Activated T-helper 17 cell treated with anti-CD3 and anti-CD28 coated beads, Interleukin-2, amount 50 U/mL, for 72 hours (primary cell): ENCODE results near the gene SRF. TPM values are rescaled to one million over a fixed set of nuclear protein-coding genes. Genes with fewer than 3 reads are reported as not detected.

Source experiments
- ATAC-seq: fragments of 150-1000 bp; cut with Tn5 transposase; replicated peaks from 2 replicates; pipeline ENCODE4 v1.10.0; 2021; ENCODE audit warnings: mild to moderate bottlenecking, moderate library complexity
- H3K27ac Mint-ChIP-seq: one replicate; pipeline ENCODE4 v1.8.0; 2022; ENCODE audit warnings: mixed read lengths
- H3K27me3 Mint-ChIP-seq: one replicate; pipeline ENCODE4 v1.8.0; 2022; ENCODE audit warnings: mixed read lengths
- H3K36me3 Mint-ChIP-seq: one replicate; pipeline ENCODE4 v1.8.0; 2022; ENCODE audit warnings: low read depth, mild to moderate bottlenecking, mixed read lengths
- H3K4me1 Mint-ChIP-seq: one replicate; pipeline ENCODE4 v1.8.0; 2022; ENCODE audit warnings: mixed read lengths
- H3K4me3 Mint-ChIP-seq: one replicate; pipeline ENCODE4 v1.8.0; 2022; ENCODE audit warnings: mild to moderate bottlenecking, mixed read lengths
- H3K9me3 Mint-ChIP-seq: one replicate; pipeline ENCODE4 v1.8.0; 2022; ENCODE audit warnings: mixed read lengths
- total RNA-seq, 2 donors: library from RNA; stranded (reverse); gene quantifications; one replicate each; pipeline ENCODE4 v1.2.3, GENCODE V29; 2022

Gene SRF
- total RNA-seq, 2 donors from 2014 or later = 36.2 to 63.4 TPM

GRCh38 chr6:43226192-43226851 is 55.3 kb downstream of the SRF start:
- ATAC-seq = no peak
- H3K27me3 Mint-ChIP-seq = no peaks in the 10 kb centered on the region
- H3K27ac Mint-ChIP-seq = peak overlapping the region; percentile 95
- H3K4me3 Mint-ChIP-seq = peak overlapping the region; percentile 89
- peaks cover 35% of the 10 kb centered on the region for H3K36me3 Mint-ChIP-seq
- H3K9me3 Mint-ChIP-seq = no peaks in the 10 kb centered on the region
- H3K4me1 Mint-ChIP-seq = peaks cover 22% of the 10 kb centered on the region

- Mint-ChIP-seq H3K36me3 (peaks cover 13% of the 10 kb centered on the region), H3K4me1 (peaks cover 14% of the 10 kb centered on the region), H3K9me3 (no peaks in the 10 kb centered on the region), H3K4me3 (peak within 1 kb of the TSS; percentile 95), H3K27me3 (no peaks in the 10 kb centered on the region), H3K27ac (peak within 1 kb of the TSS; percentile 93)
- peak; percentile 89 for ATAC-seq
Measured at GRCh38 chr6:43228951-43229802, 58.1 kb downstream of the SRF start, which contains the start of gene DNPH1. TSS of gene DNPH1 (minus strand) at chr6:43229481. CDS start at chr6:43229456, 25 bp downstream.

- peak; percentile 5 for ATAC-seq
- H3K27me3 Mint-ChIP-seq = no peaks in the 10 kb centered on the region
- H3K27ac Mint-ChIP-seq = peak overlapping the region; percentile 93
- H3K9me3 Mint-ChIP-seq = no peaks in the 10 kb centered on the region
- H3K4me3 Mint-ChIP-seq = peak overlapping the region; percentile 85
- H3K4me1 Mint-ChIP-seq = peaks cover 10% of the 10 kb centered on the region
- H3K36me3 Mint-ChIP-seq = peaks cover 7% of the 10 kb centered on the region
Measured at GRCh38 chr6:43229803-43230620, 58.9 kb downstream of the SRF start.

GRCh38 chr6:43231053-43231452 is 60.0 kb downstream of the SRF start:
- peaks cover 4% of the 10 kb centered on the region for H3K4me1 Mint-ChIP-seq
- no peaks in the 10 kb centered on the region for H3K9me3 Mint-ChIP-seq
- no peaks in the 10 kb centered on the region for H3K36me3 Mint-ChIP-seq
- no peak overlapping the region for H3K4me3 Mint-ChIP-seq
- no peak for ATAC-seq
- no peak overlapping the region for H3K27ac Mint-ChIP-seq
- no peaks in the 10 kb centered on the region for H3K27me3 Mint-ChIP-seq

Other genes starting within 250 kb of the SRF start
- 10 to 100 TPM; 28.5 to 30.5 TPM for gene CNPY3, start 241.8 kb upstream of the SRF start, total RNA-seq
- gene GNMT, start 210.5 kb upstream of the SRF start, total RNA-seq = under 1 TPM; 0.24 to 0.30 TPM
- gene PEX6, start 192.1 kb upstream of the SRF start, total RNA-seq = 10 to 100 TPM in 1 of 2 donors, 1 to 10 TPM in 1; 9.6 to 16.4 TPM
- gene PPP2R5D, start 186.7 kb upstream of the SRF start, total RNA-seq = 10 to 100 TPM; 55.8 to 62.5 TPM
- gene MEA1, start 157.3 kb upstream of the SRF start, total RNA-seq = 10 to 100 TPM; 75.7 to 93.8 TPM
- gene KLHDC3, start 157.0 kb upstream of the SRF start, total RNA-seq = 10 to 100 TPM; 64.0 to 65.6 TPM
- gene RRP36, start 149.6 kb upstream of the SRF start, total RNA-seq = 10 to 100 TPM; 31.4 to 78.1 TPM
- gene CUL7, start 117.4 kb upstream of the SRF start, total RNA-seq = 10 to 100 TPM; 11.4 to 22.3 TPM
- gene MRPL2, start 111.8 kb upstream of the SRF start, total RNA-seq = 10 to 100 TPM; 65.2 to 67.3 TPM
- gene KLC4, start 111.6 kb upstream of the SRF start, total RNA-seq = 10 to 100 TPM; 19.7 to 31.4 TPM
- 1 to 10 TPM in 1 of 2 donors, under 1 TPM in 1; 0.56 to 1.0 TPM for gene PTK7, start 95.0 kb upstream of the SRF start, total RNA-seq
- 10 to 100 TPM; 40.7 to 44.9 TPM for gene CUL9, start 10.9 kb downstream of the SRF start, total RNA-seq
- 10 to 100 TPM; 42.6 to 57.8 TPM for gene DNPH1, start 58.2 kb downstream of the SRF start, total RNA-seq
- 1 to 10 TPM; 2.2 to 3.6 TPM for gene TTBK1, start 72.2 kb downstream of the SRF start, total RNA-seq
- gene SLC22A7, start 127.0 kb downstream of the SRF start, total RNA-seq = not detected
- 1 to 10 TPM; 4.2 to 4.6 TPM for gene CRIP3, start 137.6 kb downstream of the SRF start, total RNA-seq
- 10 to 100 TPM; 11.2 to 21.0 TPM for gene ZNF318, start 198.4 kb downstream of the SRF start, total RNA-seq